HCT116 (cell line): Measurements from ENCODE around the gene DTNB. TPM values are rescaled to one million over a fixed set of nuclear protein-coding genes. Genes with fewer than 3 reads are reported as not detected.

ENCODE experiments used
- ATAC-seq: fragments of 200-7000 bp; cut with Tn5 transposase; 2 replicates; pipeline ENCODE4 v1.9.1; 2020; ENCODE audit warnings: mild to moderate bottlenecking, moderate library complexity
- BruUV-seq: library from RNA; stranded (reverse); fragments of 400-500 nt; replicated peaks from 2 replicates; lab custom pipeline; 2021; lab: Mats Ljungman, UMichigan
- CTCF ChIA-PET: fragments of 300-600 bp; sonication (Branson Sonifier 250); formaldehyde crosslinking; loops from one replicate; lab custom pipeline; 2021; ENCODE audit warnings: antibody characterized with exemption; lab: Charles Lee
- POLR2A ChIA-PET: fragments of 300-600, 350-600 bp; sonication (Branson Sonifier 250); formaldehyde crosslinking; loops from one replicate; lab custom pipeline; 2021; ENCODE audit warnings: antibody characterized with exemption; lab: Charles Lee
- RAD21 ChIA-PET, 2 experiments: fragments of 300-600 bp; sonication (Branson Sonifier 250); formaldehyde crosslinking; loops; one replicate each; lab custom pipeline; 2023; ENCODE audit warnings: low total read pairs in 2 of 2; ENCODE audit not compliant: uncharacterized antibody in 2 of 2, unreplicated experiment in 2 of 2, low non-redundant PET in 1 of 2; lab: Charles Lee
- DNase-seq: peaks from one replicate; pipeline ENCODE4 v3.0.0-alpha.2; 2010; ENCODE audit warnings: low read depth, low spot score
- H2AFZ ChIP-seq: fragments of 200-600 bp; shearing (Covaris generic), sonication (generic); 2 replicates; pipeline ENCODE4 v1.6.1; 2017; ENCODE audit warnings: low read depth, mixed run types, mixed read lengths, antibody characterized with exemption, low read length; ENCODE audit not compliant: poor library complexity, severe bottlenecking
- H3K27ac ChIP-seq: 2 replicates; pipeline ENCODE4 v1.5.1; 2012; ENCODE audit warnings: low read depth, low read length
- H3K27me3 ChIP-seq: fragments of 200-600 bp; sonication (generic); 2 replicates; pipeline ENCODE4 v1.6.1; 2016; ENCODE audit warnings: mixed run types, low read length, mixed read lengths; ENCODE audit not compliant: insufficient read depth
- H3K36me3 ChIP-seq, 2 experiments: fragments of 200-500 bp in 1 of 2; fragments of 200-600 bp in 1 of 2; sonication (Bioruptor generic) in 1 of 2; sonication (generic) in 1 of 2; 2 replicates each; pipeline versions ENCODE4 v1.5.1 to v1.6.1; 2014 to 2016; ENCODE audit warnings: low read length in 2 of 2, inconsistent platforms in 1 of 2, mixed read lengths in 1 of 2, mixed run types in 1 of 2; ENCODE audit not compliant: insufficient read depth in 2 of 2, control insufficient read depth in 1 of 2
- H3K4me1 ChIP-seq, 2 experiments: fragments of 200-600 bp in 1 of 2; sonication (generic) in 1 of 2; 2 replicates each; pipeline versions ENCODE4 v1.5.1 to v1.6.1; 2012 to 2017; ENCODE audit warnings: low read length in 2 of 2, inconsistent platforms in 1 of 2, mild to moderate bottlenecking in 1 of 2, mixed read lengths in 1 of 2, mixed run types in 1 of 2, moderate library complexity in 1 of 2; ENCODE audit not compliant: insufficient read depth in 2 of 2, control insufficient read depth in 1 of 2
- H3K4me2 ChIP-seq: fragments of 200-600 bp; sonication (generic); 2 replicates; pipeline ENCODE4 v1.6.1; 2017; ENCODE audit warnings: mixed run types, low read length, mixed read lengths
- H3K4me3 ChIP-seq, 2 experiments: fragments of 200-600 bp in 1 of 2; sonication (generic) in 1 of 2; replicated peaks in 1 of 2; 2 replicates each; pipeline ENCODE4 v1.5.1; 2011 to 2016; ENCODE audit warnings: low read length in 2 of 2, control low read depth in 1 of 2, low read depth in 1 of 2, mild to moderate bottlenecking in 1 of 2, mixed read lengths in 1 of 2, mixed run types in 1 of 2
- H3K79me2 ChIP-seq: fragments of 200-600 bp; sonication (generic); 2 replicates; pipeline ENCODE4 v1.6.1; 2017; ENCODE audit warnings: mild to moderate bottlenecking, mixed run types, low read length, moderate library complexity, mixed read lengths; ENCODE audit not compliant: insufficient read depth
- H3K9ac ChIP-seq: fragments of 200-600 bp; sonication (generic); 2 replicates; pipeline ENCODE4 v1.6.1; 2016; ENCODE audit warnings: low read length, mixed read lengths
- H3K9me2 ChIP-seq: fragments of 200-600 bp; sonication (generic), shearing (Covaris generic); 2 replicates; pipeline ENCODE4 v1.6.1; 2017; ENCODE audit warnings: mixed run types, mild to moderate bottlenecking, moderate library complexity; ENCODE audit not compliant: insufficient read depth
- H3K9me3 ChIP-seq, 2 experiments: fragments of 200-500 bp in 1 of 2; fragments of 200-600 bp in 1 of 2; sonication (Bioruptor generic) in 1 of 2; sonication (generic) in 1 of 2; 2 replicates each; pipeline ENCODE4 v1.6.1; 2014 to 2017; ENCODE audit warnings: low read length in 2 of 2, mixed read lengths in 2 of 2, inconsistent platforms in 1 of 2, low read depth in 1 of 2, mild to moderate bottlenecking in 1 of 2, mixed run types in 1 of 2, moderate library complexity in 1 of 2; ENCODE audit not compliant: control insufficient read depth in 1 of 2, insufficient read depth in 1 of 2
- H4K20me1 ChIP-seq: fragments of 200-600 bp; sonication (generic), shearing (Covaris generic); 2 replicates; pipeline ENCODE4 v1.6.1; 2017; ENCODE audit warnings: mixed run types, mild to moderate bottlenecking, moderate library complexity; ENCODE audit not compliant: insufficient read depth
- EGR1 ChIP-seq: IDR thresholded peaks from 2 replicates; pipeline ENCODE4 v1.6.1; 2012; ENCODE audit warnings: low read depth
- EZH2phosphoT487 ChIP-seq: fragments of 200-600 bp; IDR thresholded peaks from 2 replicates; pipeline ENCODE4 v1.6.1; 2018; ENCODE audit warnings: antibody characterized with exemption, borderline replicate concordance
- POLR2AphosphoS5 ChIP-seq: IDR thresholded peaks from 2 replicates; pipeline ENCODE4 v1.6.1; 2011; ENCODE audit warnings: mild to moderate bottlenecking, low read depth, low read length, moderate library complexity
- RAD21 ChIP-seq: IDR thresholded peaks from 2 replicates; pipeline ENCODE4 v1.6.1; 2012; ENCODE audit warnings: low read depth, mild to moderate bottlenecking
- SIN3A ChIP-seq: IDR thresholded peaks from 2 replicates; pipeline ENCODE4 v1.6.1; 2012; ENCODE audit warnings: low read depth
- ZFX ChIP-seq: fragments of 450-650 bp; IDR thresholded peaks from 2 replicates; pipeline ENCODE4 v1.6.1; 2017
- ZNF274 ChIP-seq: fragments of 200-500 bp; sonication (Bioruptor generic); IDR thresholded peaks from 2 replicates; pipeline ENCODE4 v1.6.1; 2014; ENCODE audit warnings: mild to moderate bottlenecking, low read depth, low read length, inconsistent platforms
- intact Hi-C: fragments of 100-400 bp; cut with micrococcal nuclease; formaldehyde crosslinking; loops from 2 replicates; pipeline ENCODE4 v1.10.0; 2022
- total RNA-seq: library from RNA; stranded (reverse); gene quantifications from one replicate; pipeline ENCODE4 v1.2.1, GENCODE V29; 2021; ENCODE audit not compliant: unreplicated experiment

DTNB gene
- total RNA-seq, 1 experiment from 2014 or later, result 30.2 TPM

DNA sequence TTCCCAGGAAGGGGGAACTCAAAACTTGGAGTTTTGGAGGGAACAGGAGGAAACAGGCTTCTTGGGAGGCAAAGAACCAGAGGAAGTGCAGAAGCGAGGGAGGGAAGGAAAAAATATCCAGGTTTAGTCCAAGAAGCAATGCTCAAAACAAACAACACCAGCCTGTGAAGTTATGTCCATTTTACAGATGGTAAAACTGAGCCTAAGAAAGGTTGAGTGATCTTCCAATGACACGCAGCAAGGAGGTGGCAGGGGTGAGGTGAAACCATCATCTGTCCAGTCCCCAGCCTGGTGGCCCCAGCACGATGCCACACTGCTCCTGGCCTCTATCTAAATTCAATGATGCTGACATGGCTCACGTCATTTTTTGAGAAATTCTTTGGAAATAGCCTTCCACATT is 342.4 kb downstream of the DTNB start:
- ChIA-PET CTCF (no interaction called here), POLR2A (no interaction called here), RAD21 (interaction anchor here in 1 of 2 experiments (0.6 kb wide), 1 partner anchor 35 kb away, joined by 4 read pairs; no protein-coding TSS in a partner anchor)
- H2AFZ ChIP-seq, result no peak overlapping the region
- no peak for DNase-seq
- H3K79me2 ChIP-seq, result peaks cover 5% of the 10 kb centered on the region; the same call in 1 of the 2 replicates
- H3K9ac ChIP-seq, result no peak overlapping the region
- H3K9me3 ChIP-seq, result peaks cover 0 to 10% of the 10 kb centered on the region in 2 experiments; a peak in 1 of 4 replicates
- ATAC-seq, result no peak
- H3K4me3 ChIP-seq, result no peak overlapping the region
- intact Hi-C loops, result no loop called here
- no peaks in the 10 kb centered on the region for H3K4me1 ChIP-seq
- peaks cover 0 to 7% of the 10 kb centered on the region in 2 experiments; a peak in 1 of 4 replicates for H3K36me3 ChIP-seq
- no peak for TF ChIP-seq POLR2AphosphoS5
- H3K9me2 ChIP-seq, result no peaks in the 10 kb centered on the region
- no peaks in the 10 kb centered on the region for H3K27me3 ChIP-seq
- H3K4me2 ChIP-seq, result no peak overlapping the region
- H4K20me1 ChIP-seq, result no peaks in the 10 kb centered on the region
- BruUV-seq, result no TSS peak
- H3K27ac ChIP-seq, result no peak overlapping the region

DNA sequence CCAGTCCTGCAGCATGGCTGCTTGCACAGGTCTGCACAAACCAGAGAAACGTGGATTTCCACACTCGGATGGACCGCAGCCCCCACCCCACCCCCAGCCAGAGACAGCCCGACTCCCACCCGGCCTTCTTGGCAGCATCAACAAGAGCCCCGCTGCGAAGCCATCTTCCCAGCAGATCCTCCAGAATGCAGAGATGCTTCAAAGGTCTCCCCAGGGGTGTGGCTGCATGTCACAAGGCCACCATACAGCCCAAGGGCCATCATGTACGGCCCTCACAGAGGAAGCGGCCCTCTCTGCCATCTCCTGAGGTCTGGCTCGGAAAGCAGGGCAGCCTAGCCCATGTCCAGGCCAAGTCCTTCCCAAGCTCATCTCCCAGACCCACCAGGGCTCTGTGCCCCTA is 343.1 kb downstream of the DTNB start:
- Histone ChIP-seq H3K4me3 (no peak overlapping the region), H3K79me2 (peaks cover 5% of the 10 kb centered on the region; the same call in 1 of the 2 replicates), H2AFZ (no peak overlapping the region), H3K4me1 (no peaks in the 10 kb centered on the region), H3K36me3 (peaks cover 0 to 7% of the 10 kb centered on the region in 2 experiments; a peak in 1 of 4 replicates), H3K9me3 (peaks cover 0 to 10% of the 10 kb centered on the region in 2 experiments; a peak in 1 of 4 replicates), H4K20me1 (no peaks in the 10 kb centered on the region), H3K9ac (no peak overlapping the region), H3K4me2 (no peak overlapping the region), H3K27ac (no peak overlapping the region), H3K27me3 (no peaks in the 10 kb centered on the region), H3K9me2 (no peaks in the 10 kb centered on the region)
- DNase-seq (no peak), ATAC-seq (no peak)
- ChIA-PET POLR2A (no interaction called here), CTCF (no interaction called here), RAD21 (interaction anchor here in 1 of 2 experiments (0.6 kb wide), 1 partner anchor 36 kb away, joined by 4 read pairs; no protein-coding TSS in a partner anchor)
- no TSS peak for BruUV-seq
- intact Hi-C loops, result no loop called here
- no peak for TF ChIP-seq ZFX
- no peak for TF ChIP-seq EGR1
- no peak for TF ChIP-seq SIN3A
- no peak for TF ChIP-seq EZH2phosphoT487
- no peak for TF ChIP-seq ZNF274
- TF ChIP-seq POLR2AphosphoS5, result no peak
- TF ChIP-seq RAD21, result no peak
